Stimulated activated CD8-positive, alpha-beta memory T cell treated with anti-CD3 and anti-CD28 coated beads, Interleukin-7, amount 100 ng/mL, for 1 hour (primary cell): ENCODE results near the gene DAB2IP.

Source experiments
- DNase-seq, 2 donors: peaks; one replicate each; pipeline ENCODE4 v3.0.0-alpha.2; 2020; ENCODE audit warnings: low read depth in 2 of 2

The DAB2IP gene

GRCh38 chr9:121645003-121645402 lies 6.4 kb upstream of the DAB2IP start:
- no peak for DNase-seq

GRCh38 chr9:121645853-121646807 lies 5.3 kb upstream of the DAB2IP start:
- DNase-seq, result no peak

GRCh38 chr9:121646992-121647391 lies 4.4 kb upstream of the DAB2IP start:
- no peak for DNase-seq

DNA sequence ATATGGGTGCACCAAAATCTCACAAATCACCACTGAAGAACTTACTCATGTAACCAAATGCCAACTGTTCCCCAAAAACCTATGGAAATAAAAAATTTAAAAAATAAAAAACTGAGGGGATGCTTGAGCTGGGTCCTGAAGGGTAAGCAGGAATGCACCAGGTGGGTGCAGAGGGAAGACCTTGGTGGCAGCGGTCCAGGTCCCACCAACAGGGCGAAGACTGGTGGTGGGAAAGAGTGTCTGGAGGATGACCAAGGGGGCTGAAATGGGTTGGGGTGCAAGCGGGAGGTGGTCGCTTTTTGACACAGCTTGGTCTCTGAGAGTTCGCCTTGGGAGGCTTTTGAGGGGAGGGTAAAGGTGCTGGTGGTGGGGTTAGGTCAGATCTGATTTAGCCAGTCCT lies 3.3 kb upstream of the DAB2IP start:
- DNase-seq, result no peak

DNA sequence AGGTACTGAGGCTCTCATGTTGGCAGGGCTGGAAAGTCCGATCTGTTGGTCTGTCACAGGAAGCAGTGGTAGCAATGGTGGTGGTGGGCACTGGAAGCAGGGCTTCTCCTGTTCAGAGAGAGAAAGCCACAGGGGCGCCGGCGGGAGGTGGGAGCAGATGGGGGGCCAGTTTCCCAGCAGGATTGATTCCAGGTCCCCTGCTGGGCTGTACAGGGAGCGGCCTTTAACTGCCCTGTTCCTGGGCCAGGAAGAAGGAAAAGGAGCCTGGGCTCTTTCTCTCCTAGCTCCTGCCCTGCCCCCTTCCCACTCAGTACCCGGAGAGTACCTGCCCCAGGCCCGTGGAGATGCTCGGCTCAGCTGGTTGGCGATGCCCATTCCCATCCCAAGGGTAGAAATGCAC lies 2.6 kb upstream of the DAB2IP start:
- DNase-seq, result no peak

DNA sequence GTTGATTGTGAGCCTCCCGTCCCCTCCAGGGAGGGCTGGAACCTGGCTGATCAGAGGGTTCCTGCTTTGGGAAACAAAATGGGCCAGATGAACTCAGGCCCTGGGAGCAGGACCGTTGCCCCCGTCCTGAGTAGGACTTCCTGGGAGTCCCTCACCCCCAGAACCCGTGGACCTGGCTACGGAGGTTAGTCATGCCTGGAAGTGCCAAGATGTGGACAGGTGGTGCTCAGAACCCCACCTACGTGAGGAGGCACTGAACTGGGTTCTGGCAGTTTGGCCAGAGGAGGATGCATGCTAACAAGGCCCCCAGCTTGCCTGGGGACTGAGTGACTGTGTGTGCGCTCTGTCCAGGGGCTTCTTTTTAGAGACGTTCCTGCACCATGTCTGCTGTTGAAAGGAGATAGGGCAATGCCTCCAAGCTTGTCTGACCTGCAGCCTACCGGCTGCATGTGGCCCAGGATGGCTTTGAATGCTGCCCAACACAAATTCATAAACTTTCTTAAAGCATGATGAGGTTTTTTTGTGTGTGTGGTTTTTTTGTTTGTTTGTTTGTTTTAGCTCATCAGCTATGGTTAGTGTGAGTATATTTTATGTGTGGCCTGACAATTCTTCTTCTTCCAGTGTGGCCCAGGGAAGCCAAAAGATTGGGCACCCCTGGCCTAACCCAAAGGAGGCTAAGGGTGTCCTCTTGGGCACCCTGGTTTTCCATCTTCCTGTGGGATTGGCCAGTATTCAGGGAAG lies 1.8 kb upstream of the DAB2IP start:
- no peak for DNase-seq

DNA sequence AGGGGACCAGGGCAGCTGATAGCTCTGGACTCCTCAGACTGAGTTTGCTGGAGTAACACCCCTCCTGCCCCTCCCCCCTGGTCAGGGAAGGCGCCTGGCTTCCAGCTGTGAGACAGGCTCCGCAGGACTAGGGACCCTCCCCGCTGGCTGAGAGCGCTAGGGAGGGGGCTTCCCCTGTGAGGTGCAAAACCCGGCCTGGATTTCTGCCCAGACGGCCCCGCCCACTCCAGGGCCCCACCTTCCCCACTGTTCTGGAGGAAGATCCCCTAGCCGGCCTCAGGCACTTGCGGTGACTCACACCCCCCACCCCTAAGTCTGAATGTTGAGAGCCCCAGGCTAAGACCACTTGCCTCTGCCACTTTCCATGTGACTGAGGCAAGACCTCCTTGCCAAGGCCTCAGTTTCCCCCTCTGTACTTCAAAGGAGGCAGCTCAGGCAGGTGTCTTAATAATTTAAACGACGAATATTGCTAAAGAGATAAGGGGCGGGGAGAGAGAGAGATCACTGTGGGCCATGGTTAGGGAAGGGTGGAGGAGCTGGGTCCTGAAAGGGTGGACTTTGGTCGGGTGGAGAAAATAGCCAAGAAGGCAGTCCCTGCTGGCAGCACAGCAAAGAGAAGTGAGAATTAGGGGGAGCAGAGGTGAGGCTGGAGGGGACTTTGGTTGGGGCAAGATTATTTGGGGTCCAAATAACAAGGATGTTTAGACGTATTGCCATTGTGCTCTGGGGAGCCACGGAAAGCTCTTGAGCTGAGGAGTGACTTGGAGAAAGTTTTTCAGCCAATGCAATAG lies 1.0 kb upstream of the DAB2IP start:
- no peak for DNase-seq

GRCh38 chr9:121651008-121651294 lies 483 bp upstream of the DAB2IP start:
- no peak for DNase-seq

- no peak for DNase-seq
Measured at GRCh38 chr9:121652021-121652837, 795 bp downstream of the DAB2IP start.

- DNase-seq, result no peak
Measured at GRCh38 chr9:121652838-121653231, 1.4 kb downstream of the DAB2IP start.

- DNase-seq, result no peak
Measured at GRCh38 chr9:121654499-121655140, 3.2 kb downstream of the DAB2IP start.

GRCh38 chr9:121655231-121655755 lies 3.9 kb downstream of the DAB2IP start:
- DNase-seq, result no peak

DNA sequence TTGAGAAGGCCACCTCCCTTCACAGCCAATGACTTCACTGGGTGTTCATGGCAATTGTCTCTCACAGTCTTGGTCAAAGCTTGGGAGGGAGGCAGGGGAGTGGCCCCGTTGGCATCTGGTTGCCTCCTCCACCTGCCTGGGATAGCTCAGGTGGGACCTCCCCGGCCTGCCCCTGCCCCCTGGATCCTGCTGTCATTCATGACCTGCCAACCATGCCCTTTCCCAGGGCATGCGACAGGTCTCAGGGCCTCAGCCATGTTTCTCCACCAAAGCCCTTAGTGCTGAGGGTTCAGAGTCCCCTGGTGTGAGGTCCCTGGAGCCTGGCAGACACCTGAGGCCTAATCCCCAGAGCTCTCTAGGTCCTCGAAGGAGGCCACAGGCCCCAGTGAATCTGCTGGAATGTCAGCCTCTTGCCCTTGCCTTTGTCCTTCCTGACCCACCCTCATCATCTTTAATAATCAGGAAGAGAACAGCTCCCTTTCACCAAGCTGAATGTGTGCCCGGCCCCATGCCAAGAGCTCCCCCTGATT lies 5.6 kb downstream of the DAB2IP start:
- DNase-seq, result no peak

GRCh38 chr9:121658166-121658565 lies 6.7 kb downstream of the DAB2IP start:
- no peak for DNase-seq

GRCh38 chr9:121658591-121658990 lies 7.2 kb downstream of the DAB2IP start:
- no peak for DNase-seq

DNA sequence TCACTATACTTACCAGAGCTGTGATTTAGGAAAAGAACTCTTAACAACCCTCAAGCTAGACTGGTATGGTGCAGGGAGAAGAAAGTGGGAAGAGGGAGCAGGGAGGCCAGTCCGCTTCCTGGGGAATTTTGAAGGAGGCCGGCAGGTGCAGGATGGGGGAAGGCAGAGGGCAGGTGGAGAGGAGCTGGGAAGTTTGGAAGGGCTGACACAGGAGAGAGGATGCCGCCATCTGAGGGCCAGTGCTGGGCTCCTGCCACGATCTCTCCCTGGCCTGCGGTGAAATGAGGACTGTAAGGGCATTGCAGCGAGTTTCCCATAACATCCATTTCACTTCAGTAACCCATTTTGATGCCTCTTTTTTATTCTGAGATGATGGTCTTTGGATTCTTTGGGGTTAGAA lies 8.9 kb downstream of the DAB2IP start:
- DNase-seq, result no peak

GRCh38 chr9:121660876-121661275 lies 9.4 kb downstream of the DAB2IP start:
- no peak for DNase-seq

GRCh38 chr9:121661328-121661727 lies 9.9 kb downstream of the DAB2IP start:
- DNase-seq, result no peak

GRCh38 chr9:121662359-121662758 lies 10.9 kb downstream of the DAB2IP start:
- no peak for DNase-seq

DNA sequence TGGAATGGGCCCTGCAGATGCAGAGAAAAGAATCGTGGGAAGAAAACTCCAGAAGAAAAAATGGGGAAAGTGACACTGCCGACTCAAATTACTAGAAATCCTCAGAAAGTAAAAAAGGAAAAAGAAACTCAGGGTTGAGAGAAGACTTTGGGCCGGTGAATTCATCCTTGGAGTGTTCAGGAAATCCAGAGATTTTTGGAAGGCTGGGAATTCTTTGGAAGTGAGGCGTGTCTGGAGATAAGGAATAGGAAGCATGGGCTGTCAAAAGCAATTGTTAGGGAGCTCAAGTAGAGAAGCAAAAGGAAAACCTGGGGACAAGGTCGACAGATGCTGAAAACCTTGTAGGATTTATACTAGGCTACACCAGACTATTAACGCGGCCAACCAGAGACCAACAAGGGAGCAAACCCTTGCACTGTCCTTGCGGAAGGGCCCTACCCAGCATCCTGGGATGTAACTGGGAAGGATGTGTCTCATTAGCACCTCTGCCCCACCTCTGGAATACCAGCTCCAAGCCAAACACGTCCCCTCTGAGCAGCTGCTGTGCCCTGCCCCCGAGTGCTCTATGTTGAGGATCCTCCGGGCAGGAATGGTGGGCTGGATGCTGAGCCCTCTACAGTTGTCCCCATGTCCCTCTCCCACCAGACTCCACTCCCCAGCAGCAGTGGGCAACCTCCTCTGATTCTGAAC lies 11.6 kb downstream of the DAB2IP start:
- DNase-seq, result no peak
